Ovary (tissue), 9 donors: ENCODE results near the gene PRKG1. TPM values are rescaled to one million over a fixed set of nuclear protein-coding genes. Genes with fewer than 3 reads are reported as not detected.

Experiments
- DNase-seq, 5 donors: peaks; one replicate each; pipeline ENCODE4 v3.0.0-alpha.2; 2019 to 2020
- H3K27ac ChIP-seq, 2 donors: fragments of 200-600 bp; one replicate each; pipeline versions ENCODE4 v1.5.1 to v1.8.0; 2019 to 2022
- H3K27me3 ChIP-seq: fragments of 200-600 bp; one replicate; pipeline ENCODE4 v1.8.0; 2022
- H3K36me3 ChIP-seq: fragments of 200-600 bp; sonication (generic); one replicate; pipeline ENCODE4 v1.5.1; 2019
- H3K4me1 ChIP-seq: one replicate; pipeline ENCODE4 v1.8.1; 2013; ENCODE audit warnings: mild to moderate bottlenecking, moderate library complexity; ENCODE audit not compliant: insufficient read depth
- H3K4me3 ChIP-seq: fragments of 200-600 bp; sonication (generic); one replicate; pipeline ENCODE4 v1.5.1; 2017
- H3K9me3 ChIP-seq, 2 donors: fragments of 200-600 bp in 1 of 2; sonication (generic) in 1 of 2; one replicate each; pipeline versions ENCODE4 v1.5.1 to v1.8.1; 2013 to 2019; ENCODE audit warnings: mild to moderate bottlenecking in 1 of 2, moderate library complexity in 1 of 2
- EP300 ChIP-seq: sonication (generic); formaldehyde crosslinking; IDR thresholded peaks from one replicate; pipeline ENCODE4 v1.6.1; 2017; ENCODE audit warnings: antibody characterized with exemption
- POLR2A ChIP-seq: fragments of 450-650 bp; IDR thresholded peaks from one replicate; pipeline ENCODE4 v1.6.1; 2017; ENCODE audit warnings: antibody characterized with exemption, mild to moderate bottlenecking, moderate library complexity
- WGBS, 3 donors: extraction: QIAGEN DNeasy Blood & Tissue Kit in 1 of 3; methylation state at CpG; one replicate each; pipeline versions ENCODE4 v1.1.5 to v1.1.7; 2013 to 2017; 5-methylcytosine and 5-hydroxymethylcytosine counted together
- intact Hi-C, 4 donors: fragments of 100-400 bp; cut with DNase I; formaldehyde crosslinking; loops; one replicate each; pipeline versions ENCODE4 v1.11.0 to v1.15.1; 2022 to 2023
- polyA plus RNA-seq, 2 donors: library from polyadenylated mRNA; stranded (reverse); fragments of 200-250 nt in 1 of 2; fragments of 350-450 nt in 1 of 2; fragmentation: Illumina TruSeq in 1 of 2; extraction: RNeasy Lipid Tissue Mini Kit (QIAGEN cat#74804) in 1 of 2; gene quantifications; one replicate each; pipeline ENCODE4 v1.2.3, GENCODE V29; 2013 to 2014
- total RNA-seq, 7 donors: library from RNA; depleted of rRNA in 2 of 7; stranded (reverse); fragments of >200 nt in 2 of 7; fragmentation: NEBNext Ultra II Directional in 3 of 7; extraction: Animal tissue kit (Norgen Biotek cat#: 25700) in 3 of 7; gene quantifications; one replicate each; pipeline versions ENCODE4 v1.1.0 to v1.2.4, GENCODE V29; 2016 to 2023
- TF ChIP-seq, protein P1 (sequence below), 3 donors: fragments of 450-650 bp in 2 of 3; fragments of 200-600 bp in 1 of 3; IDR thresholded peaks; one replicate each; pipeline versions ENCODE4 v1.5.1 to v1.8.0; 2016 to 2022; ENCODE audit warnings: antibody characterized with exemption in 3 of 3, mild to moderate bottlenecking in 1 of 3
- donor health status: DM: no; HTN: no; CAD: no; lungs with moderate emphysema.
- donor health status: DM: no; HTN: no; CAD: no.
- donor health status: Bipolar disorder and iron deficiency.
- donor health status: DM: yes; HTN: yes; CAD: no.
- donor health status: DM: no; HTN: no; CAD: no.
- donor health status: DM: yes; HTN: yes; CAD: no.

PRKG1 gene
- total and polyA plus RNA-seq, 9 donors = 2.8 to 21.1 (median 15.7) TPM

- DNase-seq = no peak
- H3K27me3 ChIP-seq = no peaks in the 10 kb centered on the region
- TF ChIP-seq, protein P1, sequence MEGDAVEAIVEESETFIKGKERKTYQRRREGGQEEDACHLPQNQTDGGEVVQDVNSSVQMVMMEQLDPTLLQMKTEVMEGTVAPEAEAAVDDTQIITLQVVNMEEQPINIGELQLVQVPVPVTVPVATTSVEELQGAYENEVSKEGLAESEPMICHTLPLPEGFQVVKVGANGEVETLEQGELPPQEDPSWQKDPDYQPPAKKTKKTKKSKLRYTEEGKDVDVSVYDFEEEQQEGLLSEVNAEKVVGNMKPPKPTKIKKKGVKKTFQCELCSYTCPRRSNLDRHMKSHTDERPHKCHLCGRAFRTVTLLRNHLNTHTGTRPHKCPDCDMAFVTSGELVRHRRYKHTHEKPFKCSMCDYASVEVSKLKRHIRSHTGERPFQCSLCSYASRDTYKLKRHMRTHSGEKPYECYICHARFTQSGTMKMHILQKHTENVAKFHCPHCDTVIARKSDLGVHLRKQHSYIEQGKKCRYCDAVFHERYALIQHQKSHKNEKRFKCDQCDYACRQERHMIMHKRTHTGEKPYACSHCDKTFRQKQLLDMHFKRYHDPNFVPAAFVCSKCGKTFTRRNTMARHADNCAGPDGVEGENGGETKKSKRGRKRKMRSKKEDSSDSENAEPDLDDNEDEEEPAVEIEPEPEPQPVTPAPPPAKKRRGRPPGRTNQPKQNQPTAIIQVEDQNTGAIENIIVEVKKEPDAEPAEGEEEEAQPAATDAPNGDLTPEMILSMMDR (IDR thresholded peaks at IDR 0.05) = no peak
- TF ChIP-seq EP300 (no peak), POLR2A (no peak)
- 72 to 82% (median 73%) methylated on average over 1 of the region's 1 CpG for WGBS, 3 donors
- intact Hi-C loops = no loop called here
- no peaks in the 10 kb centered on the region for H3K9me3 ChIP-seq
- no peaks in the 10 kb centered on the region for H3K36me3 ChIP-seq
- no peak overlapping the region for H3K27ac ChIP-seq
- peaks cover 1% of the 10 kb centered on the region for H3K4me1 ChIP-seq
- H3K4me3 ChIP-seq = no peak overlapping the region
These were observed 1184.6 kb downstream of the PRKG1 start for GRCh38 chr10:52258799-52259425.

DNA sequence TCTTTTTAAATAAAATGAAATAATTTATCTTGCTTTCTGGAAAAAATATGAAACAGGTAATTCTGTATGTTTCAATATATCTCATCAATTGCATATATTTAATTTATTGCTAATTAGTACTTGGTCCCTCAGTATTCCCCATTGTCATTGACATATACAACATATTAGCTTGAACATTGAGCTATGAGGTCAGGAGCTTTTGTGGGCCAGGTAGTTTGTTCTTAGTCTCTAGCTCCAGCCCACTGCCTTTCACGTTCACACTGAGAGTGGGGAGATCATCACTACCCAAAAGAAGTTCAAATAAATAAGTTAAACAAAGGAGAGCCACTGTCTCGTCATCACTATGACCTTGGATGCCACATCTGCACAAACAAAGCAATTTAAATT lies 1185.1 kb downstream of the PRKG1 start:
- Histone ChIP-seq H3K4me1 (peaks cover 1% of the 10 kb centered on the region), H3K27ac (no peak overlapping the region), H3K9me3 (no peaks in the 10 kb centered on the region), H3K4me3 (no peak overlapping the region), H3K36me3 (no peaks in the 10 kb centered on the region), H3K27me3 (no peaks in the 10 kb centered on the region)
- no peak for DNase-seq
- intact Hi-C loops = no loop called here
- TF ChIP-seq EP300 (no peak), POLR2A (no peak)
- TF ChIP-seq, protein P1 (IDR thresholded peaks at IDR 0.05) = no peak
- WGBS, 3 donors = 30 to 60% (median 56%) methylated on average over 2 of the region's 2 CpGs

DNA sequence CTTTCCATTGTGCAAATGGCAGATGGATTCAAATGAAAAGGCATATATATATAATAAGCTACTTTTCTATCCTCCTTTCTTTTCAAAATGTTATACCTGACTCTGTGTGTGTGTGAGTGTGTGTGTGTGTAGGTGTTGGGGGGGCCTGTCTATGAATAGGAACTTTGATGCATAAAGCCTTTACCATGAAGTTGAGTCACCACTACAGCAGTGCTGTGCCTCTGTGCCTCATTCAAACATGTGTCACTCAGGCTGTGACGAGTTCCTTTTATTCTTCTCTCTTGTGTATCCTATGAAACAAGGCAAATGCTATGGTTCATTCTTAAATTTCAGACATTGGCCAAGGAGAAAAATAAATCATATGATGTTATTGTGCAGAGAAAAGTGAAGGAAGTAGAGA lies 1187.1 kb downstream of the PRKG1 start:
- 93 to 95% (median 94%) methylated on average over 1 of the region's 1 CpG for WGBS, 3 donors
- intact Hi-C loops = no loop called here

GRCh38 chr10:52265131-52265926 lies 1191.0 kb downstream of the PRKG1 start:
- Histone ChIP-seq H3K27ac (no peak overlapping the region), H3K27me3 (no peaks in the 10 kb centered on the region), H3K4me3 (no peak overlapping the region), H3K9me3 (no peaks in the 10 kb centered on the region), H3K4me1 (no peaks in the 10 kb centered on the region), H3K36me3 (no peaks in the 10 kb centered on the region)
- no peak for TF ChIP-seq EP300
- no peak for TF ChIP-seq POLR2A
- TF ChIP-seq, protein P1 (IDR thresholded peaks at IDR 0.05) = no peak
- intact Hi-C loops = no loop called here
- WGBS, 3 donors = 77 to 85% (median 84%) methylated on average over 3 of the region's 3 CpGs
- DNase-seq = no peak

More for the DNA sequence above, 1187.1 kb downstream of the PRKG1 start:
- Histone ChIP-seq H3K9me3 (no peaks in the 10 kb centered on the region), H3K27me3 (no peaks in the 10 kb centered on the region), H3K36me3 (no peaks in the 10 kb centered on the region), H3K4me1 (peaks cover 1% of the 10 kb centered on the region), H3K27ac (no peak overlapping the region), H3K4me3 (no peak overlapping the region)
- TF ChIP-seq POLR2A (no peak), EP300 (no peak)
- TF ChIP-seq, protein P1 (IDR thresholded peaks at IDR 0.05) = no peak
- DNase-seq = no peak
